ENCODE data around the gene RAB13. TPM values are rescaled to one million over a fixed set of nuclear protein-coding genes. Genes with fewer than 3 reads are reported as not detected.

Gene RAB13
- total and polyA plus RNA-seq, 2 of the 13 experiments (the other 11 are each of a cell fraction or from before 2014, with no cell fraction given), result 15.9 to 24.7 TPM

- TF ChIP-seq HNF1B (CRISPR knock-in tag; IDR thresholded peaks at IDR 0.05) (peak; percentile 65; the same call in 1 of the 2 replicates), MXI1 (IDR thresholded peaks at IDR 0.05; ENCODE audit: borderline replicate concordance, low read depth, low read length) (peak; percentile 60; the same call in 1 of the 3 replicates), ZSCAN9 (CRISPR knock-in tag; IDR thresholded peaks at IDR 0.05; ENCODE audit: borderline replicate concordance) (0 out of 2 replicates have a peak, but pooled peaks have one; percentile 35), ZBED4 (CRISPR knock-in tag; IDR thresholded peaks at IDR 0.05; ENCODE audit: borderline replicate concordance) (peak; percentile 25; the same call in 1 of the 2 replicates), ZNF737 (CRISPR knock-in tag; IDR thresholded peaks at IDR 0.05; ENCODE audit: borderline replicate concordance) (no peak), ZNF121 (CRISPR knock-in tag; IDR thresholded peaks at IDR 0.05) (peak; percentile 83), ZNF530 (CRISPR knock-in tag; IDR thresholded peaks at IDR 0.05; ENCODE audit: low read depth) (no peak), GZF1 (CRISPR knock-in tag; IDR thresholded peaks at IDR 0.05) (no peak), ZNF607 (CRISPR knock-in tag; IDR thresholded peaks at IDR 0.05; ENCODE audit: borderline replicate concordance) (peak; percentile 60; the same call in 1 of the 2 replicates), ELF1 (CRISPR knock-in tag; IDR thresholded peaks at IDR 0.05) (peak; percentile 70), ZFP90 (CRISPR knock-in tag; IDR thresholded peaks at IDR 0.05; ENCODE audit: borderline replicate concordance) (peak; percentile 24; the same call in 1 of the 2 replicates), ONECUT2 (CRISPR knock-in tag; IDR thresholded peaks at IDR 0.05) (0 out of 2 replicates have a peak, but pooled peaks have one; percentile 6), CC2D1A (CRISPR knock-in tag; IDR thresholded peaks at IDR 0.05) (no peak), ZNF234 (CRISPR knock-in tag; conservative IDR thresholded peaks at IDR 0.05) (no peak), ZNF44 (CRISPR knock-in tag; IDR thresholded peaks at IDR 0.05) (no peak), ZNF143 (CRISPR knock-in tag; IDR thresholded peaks at IDR 0.05) (0 out of 2 replicates have a peak, but pooled peaks have one; percentile 23), ZNF687 (CRISPR knock-in tag; IDR thresholded peaks at IDR 0.05) (peak; percentile 71), GATAD2A (CRISPR knock-in tag; IDR thresholded peaks at IDR 0.05) (no peak), POLR2A (IDR thresholded peaks at IDR 0.05; ENCODE audit: insufficient read depth in 1 of 2, low read depth in 2 of 2, low read length in 2 of 2) (peak; percentile 77 to 83), MZF1 (CRISPR knock-in tag; IDR thresholded peaks at IDR 0.05; ENCODE audit: borderline replicate concordance) (no peak), HOXD1 (CRISPR knock-in tag; IDR thresholded peaks at IDR 0.05) (0 out of 2 replicates have a peak, but pooled peaks have one; percentile 55)
Observed at GRCh38 chr1:153963030-153963849, 22.9 kb downstream of the RAB13 start, which contains the start of gene SLC39A1 (continued).
